Retinal pigment epithelial cell (primary cell): ENCODE data around the gene TEAD1.

Experiments used
- DNase-seq: peaks from one replicate; pipeline ENCODE4 v3.0.0-alpha.2; 2010; ENCODE audit warnings: low read depth
- H3K4me3 ChIP-seq: 2 replicates; pipeline ENCODE4 v1.5.1; 2011; ENCODE audit warnings: mild to moderate bottlenecking, low read length, control low read depth, moderate library complexity
- CTCF ChIP-seq: conservative IDR thresholded peaks from 2 replicates; pipeline ENCODE4 v1.5.1; 2011; ENCODE audit warnings: low read depth, low read length, control low read depth, inconsistent platforms

The TEAD1 gene

GRCh38 chr11:12642806-12643428 is 31.3 kb upstream of the TEAD1 start:
- H3K4me3 ChIP-seq = no peak overlapping the region
- no peak for DNase-seq
- TF ChIP-seq CTCF = no peak

- no peak overlapping the region for H3K4me3 ChIP-seq
- DNase-seq = no peak
- no peak for TF ChIP-seq CTCF
Measured at GRCh38 chr11:12646478-12646877, 27.7 kb upstream of the TEAD1 start.

GRCh38 chr11:12653729-12654128 is 20.5 kb upstream of the TEAD1 start:
- no peak for TF ChIP-seq CTCF
- no peak overlapping the region for H3K4me3 ChIP-seq
- DNase-seq = no peak

- TF ChIP-seq CTCF = no peak
- no peak overlapping the region for H3K4me3 ChIP-seq
- DNase-seq = no peak
Measured at GRCh38 chr11:12655842-12656241, 18.4 kb upstream of the TEAD1 start.

GRCh38 chr11:12657336-12657735 is 16.9 kb upstream of the TEAD1 start:
- no peak overlapping the region for H3K4me3 ChIP-seq
- no peak for TF ChIP-seq CTCF
- DNase-seq = no peak

GRCh38 chr11:12657981-12658380 is 16.2 kb upstream of the TEAD1 start:
- no peak for TF ChIP-seq CTCF
- no peak overlapping the region for H3K4me3 ChIP-seq
- no peak for DNase-seq

GRCh38 chr11:12662101-12662689 is 12.0 kb upstream of the TEAD1 start:
- H3K4me3 ChIP-seq = no peak overlapping the region
- TF ChIP-seq CTCF = no peak
- no peak for DNase-seq
